Muscle of back (tissue), 13 donors: ENCODE results near the gene NRF1. TPM values are rescaled to one million over a fixed set of nuclear protein-coding genes. Genes with fewer than 3 reads are reported as not detected.
"Not testable (repeated sequence)": the region's sequence is repeated elsewhere in the genome, so short reads cannot be mapped to it uniquely, and the experiment has no call there.

Source experiments
- DNase-seq, 3 donors: peaks; one replicate each; pipeline versions ENCODE4 v3.0.0 to v3.0.0-alpha.2; 2013
- long read RNA-seq, 9 donors: transcript quantifications; one replicate each; lab custom pipeline, GENCODE V29; 2026
- polyA plus RNA-seq, 10 donors: library from polyadenylated mRNA; unstranded; fragments of 120-200 nt; gene quantifications; one replicate each; pipeline ENCODE4 v1.2.1, GENCODE V29; 2013; ENCODE audit not compliant: insufficient read length in 10 of 10

NRF1 gene
- 10 to 100 TPM; 11.1 to 17.3 (median 13.4) TPM for polyA plus RNA-seq
- long read RNA-seq, donor 1, result 0 reads
- long read RNA-seq, donor 2, result 0 reads
- long read RNA-seq, donor 3, result 0 reads
- long read RNA-seq, donor 4, result 0 reads
- long read RNA-seq, donor 5, result 0 reads
- long read RNA-seq, donor 6, partial matches to known transcripts, result 0 of 4 reads
- long read RNA-seq, donor 6, other reads (novel, unspliced or antisense), result 0 of 4 reads
- long read RNA-seq, donor 7, result 0 reads
- long read RNA-seq, donor 8, partial matches to known transcripts, result 0 of 1 reads
- long read RNA-seq, donor 8, other reads (novel, unspliced or antisense), result 0 of 1 reads
- long read RNA-seq, donor 9, partial matches to known transcripts, result 0 of 1 reads
- long read RNA-seq, donor 9, other reads (novel, unspliced or antisense), result 0 of 1 reads

GRCh38 chr7:129611246-129612111, at the start of gene NRF1:
NRF1 (plus strand) TSS chr7:129611720; CDS start chr7:129657352, 45,632 bp downstream.
- peak; percentile 91 to 98 (median 92) for DNase-seq

DNA sequence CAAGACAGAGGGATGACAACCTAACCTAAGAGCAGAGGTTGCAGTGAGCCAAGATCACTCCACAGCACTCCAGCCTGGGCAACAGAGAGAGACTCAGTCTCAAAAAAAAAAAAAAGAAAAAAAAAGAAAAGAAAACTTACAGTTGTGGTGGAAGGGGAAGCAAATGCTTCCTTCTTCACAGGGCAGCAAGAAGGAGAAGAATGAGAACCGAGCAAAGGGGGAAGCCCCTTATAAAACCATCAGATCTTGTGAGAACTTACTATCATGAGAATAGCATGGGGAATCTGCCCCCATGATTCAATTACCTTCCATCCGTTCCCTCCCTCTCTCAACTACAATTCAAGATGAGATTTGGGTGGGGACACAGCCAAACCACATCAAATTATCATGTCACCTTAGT, 45.2 kb upstream of the NRF1 start:
- DNase-seq, result not testable (repeated sequence)

DNA sequence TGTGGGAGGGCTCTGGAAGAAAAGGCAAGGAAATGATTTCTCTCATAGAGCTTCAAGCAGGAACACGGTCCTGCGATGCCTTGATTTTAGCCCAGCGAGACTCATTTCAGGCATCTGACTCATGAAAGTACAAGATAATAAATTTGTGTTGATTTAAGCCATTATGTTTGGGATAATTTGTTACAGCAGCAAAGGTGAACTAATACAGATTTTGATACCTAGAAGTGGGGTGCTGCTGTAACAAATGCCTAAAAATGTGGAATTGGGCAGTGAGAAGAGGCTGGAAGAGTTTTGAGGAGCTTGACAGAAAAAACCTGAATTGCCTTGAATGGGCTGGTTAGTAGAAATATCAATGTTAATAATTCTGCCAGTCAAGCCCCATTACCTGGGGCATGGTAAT, 44.1 kb upstream of the NRF1 start:
- DNase-seq, result no peak

DNA sequence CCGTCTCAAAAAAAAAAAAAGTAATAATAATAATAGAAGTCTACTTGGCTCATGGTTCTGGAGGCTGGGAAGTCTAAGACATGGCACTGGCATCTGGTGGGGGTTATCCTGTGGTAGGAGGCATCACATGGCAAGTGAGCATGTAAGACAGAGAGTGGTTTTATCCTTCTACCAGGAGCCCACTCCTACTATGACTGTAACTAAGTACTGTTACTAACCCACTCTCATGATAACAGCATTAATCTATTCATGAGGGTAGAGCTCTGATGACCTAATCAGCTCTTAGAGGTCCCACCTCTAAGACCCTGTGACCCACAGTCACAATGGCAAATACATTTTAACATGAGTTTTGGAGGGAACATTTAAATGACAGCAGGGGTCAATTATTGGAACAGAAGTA, 43.3 kb upstream of the NRF1 start:
- no peak for DNase-seq

GRCh38 chr7:129569326-129569725, 42.2 kb upstream of the NRF1 start:
- no peak for DNase-seq

DNA sequence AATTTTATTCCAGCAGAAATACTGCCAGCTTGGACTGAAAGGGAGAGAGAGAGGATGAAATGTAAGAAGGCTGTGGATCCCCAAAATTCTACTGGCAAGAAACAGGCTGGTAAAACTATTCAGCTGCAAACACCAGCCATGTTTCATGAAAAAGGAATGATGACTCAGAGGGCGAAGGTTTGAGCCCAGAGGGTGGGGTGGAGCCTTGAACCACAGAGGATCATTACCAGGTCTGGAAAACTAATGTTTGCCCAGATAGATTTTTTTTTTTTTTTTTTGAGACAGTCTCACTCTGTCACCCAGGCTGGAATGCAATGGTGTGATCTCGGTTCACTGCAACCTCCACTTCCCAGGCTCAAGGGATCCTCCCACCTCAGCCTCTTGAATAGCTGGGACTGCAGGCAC, 41.7 kb upstream of the NRF1 start:
- DNase-seq, result peak in 1 of 3 donors; percentile 76

GRCh38 chr7:129571201-129571600, 40.3 kb upstream of the NRF1 start:
- no peak for DNase-seq

GRCh38 chr7:129572205-129572604, 39.3 kb upstream of the NRF1 start:
- DNase-seq, result no peak

GRCh38 chr7:129574487-129574886, 37.0 kb upstream of the NRF1 start:
- peak; percentile 59 to 75 (median 62) for DNase-seq

DNA sequence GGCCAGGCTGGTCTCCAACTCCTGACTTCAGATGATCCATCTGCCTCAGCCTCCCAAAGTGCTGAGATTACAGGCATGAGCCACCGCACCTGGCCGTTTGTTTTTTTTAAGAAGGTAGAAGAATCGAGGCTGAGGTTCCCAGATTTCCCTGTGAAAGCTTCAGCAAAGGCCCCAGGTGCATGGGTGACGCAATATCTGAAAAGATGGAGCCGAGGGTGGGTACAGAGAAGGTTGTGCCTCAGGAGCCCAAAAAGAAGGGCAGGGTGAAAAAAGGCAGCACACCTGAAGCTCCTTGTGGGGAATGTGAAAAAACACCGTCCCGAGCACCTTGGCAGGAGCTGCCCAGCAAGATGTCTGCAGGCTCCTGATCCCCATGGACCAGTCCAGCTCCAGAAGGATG, 35.8 kb upstream of the NRF1 start:
- no peak for DNase-seq

- DNase-seq, result no peak
These were observed 35.4 kb upstream of the NRF1 start for GRCh38 chr7:129576138-129576537.

DNA sequence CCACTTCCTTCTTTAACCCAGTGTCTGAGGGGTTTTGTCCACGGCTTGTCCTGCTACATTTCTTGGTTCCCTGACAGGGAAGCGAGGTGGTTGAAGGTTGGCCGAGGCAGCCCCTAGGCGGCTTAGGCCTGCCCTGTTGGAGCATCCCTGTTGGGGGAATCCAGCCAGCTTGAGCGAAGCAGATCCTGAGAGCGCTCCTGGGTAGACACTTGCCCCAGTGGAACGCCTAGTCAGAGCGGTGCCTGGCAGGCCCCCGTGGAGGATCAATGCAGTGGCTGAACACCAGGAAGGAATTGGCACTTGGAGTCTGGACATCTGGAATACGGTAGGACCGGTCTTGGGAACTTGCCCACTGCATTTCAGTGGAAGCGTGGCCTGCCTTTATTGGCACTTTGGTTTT, 32.7 kb upstream of the NRF1 start:
- DNase-seq, result no peak

DNA sequence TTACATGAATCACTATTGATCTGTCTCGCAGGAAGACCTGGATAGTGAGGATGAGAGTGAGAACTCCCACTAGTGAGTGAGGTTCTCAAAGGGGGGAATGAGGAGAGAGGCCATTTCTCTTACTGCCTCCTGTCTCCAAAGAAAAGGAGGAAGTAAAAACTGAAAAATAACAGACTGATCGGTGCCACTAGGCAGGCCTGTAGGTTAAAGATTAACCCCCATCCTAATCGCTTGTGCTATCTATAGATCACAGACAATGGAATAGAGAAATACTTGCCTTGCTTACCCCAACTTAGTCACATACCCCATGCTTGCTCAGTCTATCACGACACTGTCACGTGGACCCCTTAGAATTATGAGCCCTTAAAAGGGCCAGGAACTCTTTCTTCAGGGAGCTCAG, 25.3 kb upstream of the NRF1 start:
- DNase-seq, result not testable (repeated sequence)

DNA sequence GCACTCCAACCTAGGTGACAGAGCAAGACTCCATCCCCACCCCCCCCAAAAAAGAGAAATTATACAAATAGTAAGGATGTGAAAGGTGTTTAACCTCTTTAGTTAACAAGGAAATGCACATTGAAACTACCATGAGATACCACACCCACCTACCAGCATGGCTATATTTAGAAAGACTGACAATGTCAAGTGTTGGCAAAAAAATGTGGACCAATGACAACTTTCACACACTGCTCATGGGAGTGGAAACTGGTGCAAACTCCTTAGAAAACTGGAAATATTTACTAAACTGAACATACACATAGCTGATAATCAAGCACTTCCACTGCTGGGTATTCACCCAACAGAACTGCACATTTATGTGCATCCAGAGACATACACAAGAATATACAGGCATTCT, 23.3 kb upstream of the NRF1 start:
- no peak for DNase-seq

DNA sequence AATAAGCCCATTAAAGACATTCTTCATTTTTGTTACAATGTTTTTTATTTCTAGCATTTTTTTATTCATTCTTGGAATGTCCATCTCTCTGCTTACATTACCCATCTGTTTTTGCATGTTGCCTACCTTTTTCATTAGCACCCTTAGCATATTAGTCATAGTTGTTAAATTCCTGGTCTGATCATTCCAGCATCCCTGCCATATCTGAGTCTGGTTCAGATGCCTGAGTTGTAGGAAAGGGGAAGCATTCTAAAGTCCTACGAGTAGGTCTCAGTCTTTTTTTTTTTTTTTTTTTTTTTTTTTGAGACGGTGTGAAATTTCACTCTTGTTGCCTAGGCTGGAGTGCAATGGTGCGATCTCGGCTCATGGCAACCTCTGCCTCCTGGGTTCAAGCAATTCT, 19.7 kb upstream of the NRF1 start:
- DNase-seq, result no peak

DNA sequence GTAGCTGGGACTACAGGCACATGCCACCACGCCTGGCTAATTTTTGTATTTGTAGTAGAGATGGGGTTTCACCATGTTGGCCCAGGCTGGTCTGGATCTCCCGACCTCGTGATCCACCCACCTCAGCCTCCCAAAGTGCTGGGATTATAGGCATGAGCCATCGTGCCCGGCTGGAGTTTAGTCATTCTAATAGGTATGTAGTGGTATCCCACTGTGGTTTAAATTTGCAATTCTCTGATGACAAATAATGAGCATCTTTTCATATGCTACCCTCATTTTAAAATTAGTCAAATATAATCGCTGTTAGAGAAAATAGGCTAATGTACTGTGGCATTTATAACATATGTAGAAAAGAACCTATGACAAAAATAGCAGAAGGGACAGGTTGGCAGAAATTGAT, 15.1 kb upstream of the NRF1 start:
- DNase-seq, result not testable (repeated sequence)

DNA sequence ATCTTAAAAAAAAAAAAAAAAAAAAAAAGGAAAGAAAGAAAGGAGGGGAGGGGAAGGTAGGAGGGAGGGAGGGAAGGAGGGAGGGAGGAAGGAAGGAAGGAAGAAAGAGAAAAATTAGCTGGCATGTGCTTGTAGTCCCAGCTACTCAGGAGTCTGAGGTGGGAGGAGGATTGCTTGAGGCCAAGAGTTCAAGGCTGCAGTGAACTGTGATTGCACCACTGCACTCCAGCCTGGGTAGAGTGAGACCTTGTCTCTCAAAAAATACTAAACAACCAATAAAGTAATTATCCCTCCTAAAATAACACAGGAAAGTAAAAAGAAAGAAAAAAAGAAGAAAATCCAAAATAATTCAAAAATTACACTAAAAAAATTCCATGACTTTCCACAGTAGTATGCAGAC, 13.8 kb upstream of the NRF1 start:
- no peak for DNase-seq

DNA sequence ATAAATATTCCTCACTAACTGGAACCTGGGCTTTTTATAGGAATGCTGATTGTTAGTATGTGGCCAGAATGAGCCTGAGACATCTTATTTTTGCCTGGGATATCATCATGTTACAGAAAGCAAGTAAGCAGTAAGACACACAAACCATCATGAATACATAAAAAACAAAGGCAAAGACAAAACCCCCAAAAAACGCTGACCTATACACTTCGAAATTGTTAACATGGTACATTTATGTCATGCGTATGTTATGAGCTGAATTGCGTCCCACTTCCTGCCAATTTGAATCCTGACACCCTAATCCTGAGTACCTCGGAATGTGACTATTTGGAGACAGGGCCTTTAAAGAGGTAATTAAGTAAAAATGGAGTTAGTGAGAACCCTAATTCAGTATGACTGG, 12.3 kb upstream of the NRF1 start:
- DNase-seq, result no peak

- not testable (repeated sequence) for DNase-seq
These were observed 7.9 kb upstream of the NRF1 start for GRCh38 chr7:129603594-129603993.

GRCh38 chr7:129604021-129604420, 7.5 kb upstream of the NRF1 start:
- DNase-seq, result not testable (repeated sequence)

DNA sequence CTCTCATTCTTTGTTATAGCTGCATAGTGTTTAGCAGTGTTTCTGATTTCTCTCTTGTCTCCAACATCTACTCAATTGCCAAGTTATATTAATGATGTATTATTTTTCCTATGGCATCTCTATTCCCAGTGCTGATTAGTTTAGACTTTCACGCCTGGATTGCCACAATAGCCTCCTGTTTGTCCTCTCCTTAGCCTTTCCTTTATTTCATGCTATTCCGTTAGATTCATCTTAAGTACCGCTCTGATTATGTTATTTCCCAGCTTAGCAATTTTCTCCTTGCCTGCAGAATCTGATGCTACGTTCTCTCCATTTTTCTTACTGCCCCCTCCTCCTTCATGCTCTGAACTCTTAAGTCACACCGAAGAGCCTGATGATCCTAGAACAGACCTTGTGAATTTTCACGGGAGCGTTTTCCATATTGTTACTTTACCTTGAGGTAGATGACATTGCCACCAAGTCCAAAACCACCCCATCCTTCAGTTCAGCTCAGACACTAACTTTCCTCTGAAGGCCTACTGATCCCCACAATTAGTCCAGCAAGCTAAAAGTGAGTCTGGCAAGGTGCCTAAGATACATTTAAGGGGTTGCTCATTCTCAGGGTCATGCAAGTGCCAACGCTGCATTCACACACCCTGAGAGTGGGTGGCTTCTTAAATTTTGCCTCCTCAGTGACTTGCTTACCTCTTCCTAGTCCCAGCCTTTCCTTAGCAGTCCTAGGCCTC, 6.6 kb upstream of the NRF1 start:
- DNase-seq, result no peak

GRCh38 chr7:129605960-129606614, 5.4 kb upstream of the NRF1 start:
- DNase-seq, result no peak
